Fibroblast of the aortic adventitia (primary cell): ENCODE results near the gene KRT4. TPM values are rescaled to one million over a fixed set of nuclear protein-coding genes. Genes with fewer than 3 reads are reported as not detected.

Experiments used
- DNase-seq: peaks from one replicate; pipeline ENCODE4 v3.0.0-alpha.2; 2010; ENCODE audit warnings: low read depth
- H3K4me3 ChIP-seq: 2 replicates; pipeline ENCODE4 v1.5.1; 2011; ENCODE audit warnings: low read depth, mild to moderate bottlenecking, control low read depth, low read length, moderate library complexity
- CTCF ChIP-seq: IDR thresholded peaks from 2 replicates; pipeline ENCODE4 v1.5.1; 2011; ENCODE audit warnings: mild to moderate bottlenecking, low read length, control low read depth, inconsistent platforms; ENCODE audit not compliant: insufficient read depth
- total RNA-seq: library from RNA; depleted of rRNA; stranded (reverse); fragments of >200 nt; gene quantifications from 2 replicates; pipeline ENCODE4 v1.2.3, GENCODE V29; 2012; ENCODE audit warnings: low replicate concordance

KRT4 gene
- total RNA-seq, 1 donor = not detected

GRCh38 chr12:52812749-52813148 is 1.2 kb downstream of the KRT4 start:
- H3K4me3 ChIP-seq = no peak overlapping the region
- TF ChIP-seq CTCF = no peak
- no peak for DNase-seq

GRCh38 chr12:52812073-52812400 is 1.9 kb downstream of the KRT4 start:
- TF ChIP-seq CTCF = no peak
- no peak overlapping the region for H3K4me3 ChIP-seq
- DNase-seq = no peak

GRCh38 chr12:52811191-52812072 is 2.5 kb downstream of the KRT4 start:
- TF ChIP-seq CTCF = no peak
- no peak overlapping the region for H3K4me3 ChIP-seq
- no peak for DNase-seq

GRCh38 chr12:52810554-52810953 is 3.4 kb downstream of the KRT4 start:
- no peak overlapping the region for H3K4me3 ChIP-seq
- DNase-seq = no peak
- TF ChIP-seq CTCF = no peak

- no peak overlapping the region for H3K4me3 ChIP-seq
- no peak for DNase-seq
- TF ChIP-seq CTCF = no peak
Measured at GRCh38 chr12:52809166-52809565, 4.8 kb downstream of the KRT4 start.

- no peak overlapping the region for H3K4me3 ChIP-seq
- no peak for TF ChIP-seq CTCF
- no peak for DNase-seq
Measured at GRCh38 chr12:52808573-52809160, 5.2 kb downstream of the KRT4 start.
